Erythroblast (primary cell): ENCODE measurements around the gene SLC31A1.

Experiments
- GATA1 ChIP-seq: IDR thresholded peaks from 2 replicates; pipeline ENCODE4 v1.6.1; 2011; ENCODE audit warnings: low read depth, mild to moderate bottlenecking, control low read depth, low read length, moderate library complexity
- POLR2A ChIP-seq: IDR thresholded peaks from 2 replicates; pipeline ENCODE4 v1.6.1; 2011; ENCODE audit warnings: mild to moderate bottlenecking, low read length

DNA sequence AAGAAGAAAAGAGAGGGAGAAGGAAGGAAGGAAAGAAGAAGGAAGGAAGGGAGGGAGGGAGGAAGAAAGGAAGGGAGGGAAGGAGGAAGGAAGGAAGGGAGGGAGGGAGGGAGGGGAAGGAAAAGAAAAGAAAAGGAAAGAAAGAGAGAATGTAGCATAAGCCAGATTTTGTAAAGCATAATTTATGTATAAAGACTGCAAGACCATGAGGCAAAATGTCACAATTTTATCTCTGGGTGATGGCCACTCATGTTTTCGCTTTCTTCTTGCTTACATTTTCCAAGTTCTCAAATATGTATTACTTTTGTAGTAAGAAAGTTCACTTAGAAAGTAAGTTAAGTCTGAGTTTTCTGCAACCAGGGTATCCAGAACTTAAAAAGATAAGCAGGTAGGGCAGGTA is 85.2 kb downstream of the SLC31A1 start:
- TF ChIP-seq POLR2A (no peak), GATA1 (no peak)
